HFFc6 (cell line): ENCODE results near the gene PRKCH. TPM values are rescaled to one million over a fixed set of nuclear protein-coding genes. Genes with fewer than 3 reads are reported as not detected.

Source experiments
- DNase-seq: peaks from one replicate; pipeline ENCODE4 v3.0.0-alpha.2; 2018
- H3K27ac Mint-ChIP-seq: 2 replicates; pipeline ENCODE4 v1.8.0; 2020; ENCODE audit warnings: mild to moderate bottlenecking, mixed read lengths
- H3K27me3 Mint-ChIP-seq: 2 replicates; pipeline ENCODE4 v1.8.0; 2021; ENCODE audit warnings: mild to moderate bottlenecking, moderate library complexity, mixed read lengths; ENCODE audit not compliant: insufficient read depth
- H3K36me3 Mint-ChIP-seq: 2 replicates; pipeline ENCODE4 v1.8.0; 2021; ENCODE audit warnings: low read depth, mixed read lengths
- H3K4me1 Mint-ChIP-seq: 2 replicates; pipeline ENCODE4 v1.8.0; 2020; ENCODE audit warnings: low read depth, mixed read lengths
- H3K4me3 Mint-ChIP-seq: 2 replicates; pipeline ENCODE4 v1.8.0; 2020; ENCODE audit warnings: mild to moderate bottlenecking, moderate library complexity, mixed read lengths
- H3K9me3 Mint-ChIP-seq: 2 replicates; pipeline ENCODE4 v1.8.0; 2020; ENCODE audit warnings: mild to moderate bottlenecking, mixed read lengths
- total RNA-seq, 6 experiments: library from RNA; stranded (reverse); fragmentation: NEBNext Ultra II Directional; extraction: Animal tissue kit (Norgen Biotek cat#: 25700); gene quantifications; 2 replicates in 1 of 6; 3 replicates in 5 of 6; pipeline ENCODE4 v1.2.3, GENCODE V29; 2021
- TF ChIP-seq, protein P1 (sequence below): fragments of 200-600 bp; sonication (generic); IDR thresholded peaks from 2 replicates; pipeline ENCODE4 v1.5.0; 2021; ENCODE audit warnings: antibody characterized with exemption, mild to moderate bottlenecking

Gene PRKCH
- total RNA-seq, 6 experiments from 2014 or later = 0.17 to 1.2 (median 0.35) TPM

GRCh38 chr14:61335671-61336275, 14.4 kb downstream of the PRKCH start:
- TF ChIP-seq, protein P1, sequence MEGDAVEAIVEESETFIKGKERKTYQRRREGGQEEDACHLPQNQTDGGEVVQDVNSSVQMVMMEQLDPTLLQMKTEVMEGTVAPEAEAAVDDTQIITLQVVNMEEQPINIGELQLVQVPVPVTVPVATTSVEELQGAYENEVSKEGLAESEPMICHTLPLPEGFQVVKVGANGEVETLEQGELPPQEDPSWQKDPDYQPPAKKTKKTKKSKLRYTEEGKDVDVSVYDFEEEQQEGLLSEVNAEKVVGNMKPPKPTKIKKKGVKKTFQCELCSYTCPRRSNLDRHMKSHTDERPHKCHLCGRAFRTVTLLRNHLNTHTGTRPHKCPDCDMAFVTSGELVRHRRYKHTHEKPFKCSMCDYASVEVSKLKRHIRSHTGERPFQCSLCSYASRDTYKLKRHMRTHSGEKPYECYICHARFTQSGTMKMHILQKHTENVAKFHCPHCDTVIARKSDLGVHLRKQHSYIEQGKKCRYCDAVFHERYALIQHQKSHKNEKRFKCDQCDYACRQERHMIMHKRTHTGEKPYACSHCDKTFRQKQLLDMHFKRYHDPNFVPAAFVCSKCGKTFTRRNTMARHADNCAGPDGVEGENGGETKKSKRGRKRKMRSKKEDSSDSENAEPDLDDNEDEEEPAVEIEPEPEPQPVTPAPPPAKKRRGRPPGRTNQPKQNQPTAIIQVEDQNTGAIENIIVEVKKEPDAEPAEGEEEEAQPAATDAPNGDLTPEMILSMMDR = no peak
- Mint-ChIP-seq H3K27me3 (peaks cover 10% of the 10 kb centered on the region), H3K9me3 (no peaks in the 10 kb centered on the region), H3K4me1 (no peaks in the 10 kb centered on the region), H3K36me3 (no peaks in the 10 kb centered on the region), H3K4me3 (no peak overlapping the region), H3K27ac (no peak overlapping the region)
- no peak for DNase-seq

GRCh38 chr14:61337893-61338292, 16.5 kb downstream of the PRKCH start:
- Mint-ChIP-seq H3K9me3 (no peaks in the 10 kb centered on the region), H3K4me3 (no peak overlapping the region), H3K27ac (no peak overlapping the region), H3K36me3 (no peaks in the 10 kb centered on the region), H3K4me1 (no peaks in the 10 kb centered on the region), H3K27me3 (peaks cover 13% of the 10 kb centered on the region)
- TF ChIP-seq, protein P1 = no peak
- DNase-seq = no peak

- TF ChIP-seq, protein P1 = no peak
- no peaks in the 10 kb centered on the region for H3K4me1 Mint-ChIP-seq
- peaks cover 15% of the 10 kb centered on the region for H3K27me3 Mint-ChIP-seq
- H3K36me3 Mint-ChIP-seq = no peaks in the 10 kb centered on the region
- no peak overlapping the region for H3K4me3 Mint-ChIP-seq
- no peak overlapping the region for H3K27ac Mint-ChIP-seq
- H3K9me3 Mint-ChIP-seq = no peaks in the 10 kb centered on the region
- no peak for DNase-seq
Measured at GRCh38 chr14:61338457-61338856, 17.1 kb downstream of the PRKCH start.

DNA sequence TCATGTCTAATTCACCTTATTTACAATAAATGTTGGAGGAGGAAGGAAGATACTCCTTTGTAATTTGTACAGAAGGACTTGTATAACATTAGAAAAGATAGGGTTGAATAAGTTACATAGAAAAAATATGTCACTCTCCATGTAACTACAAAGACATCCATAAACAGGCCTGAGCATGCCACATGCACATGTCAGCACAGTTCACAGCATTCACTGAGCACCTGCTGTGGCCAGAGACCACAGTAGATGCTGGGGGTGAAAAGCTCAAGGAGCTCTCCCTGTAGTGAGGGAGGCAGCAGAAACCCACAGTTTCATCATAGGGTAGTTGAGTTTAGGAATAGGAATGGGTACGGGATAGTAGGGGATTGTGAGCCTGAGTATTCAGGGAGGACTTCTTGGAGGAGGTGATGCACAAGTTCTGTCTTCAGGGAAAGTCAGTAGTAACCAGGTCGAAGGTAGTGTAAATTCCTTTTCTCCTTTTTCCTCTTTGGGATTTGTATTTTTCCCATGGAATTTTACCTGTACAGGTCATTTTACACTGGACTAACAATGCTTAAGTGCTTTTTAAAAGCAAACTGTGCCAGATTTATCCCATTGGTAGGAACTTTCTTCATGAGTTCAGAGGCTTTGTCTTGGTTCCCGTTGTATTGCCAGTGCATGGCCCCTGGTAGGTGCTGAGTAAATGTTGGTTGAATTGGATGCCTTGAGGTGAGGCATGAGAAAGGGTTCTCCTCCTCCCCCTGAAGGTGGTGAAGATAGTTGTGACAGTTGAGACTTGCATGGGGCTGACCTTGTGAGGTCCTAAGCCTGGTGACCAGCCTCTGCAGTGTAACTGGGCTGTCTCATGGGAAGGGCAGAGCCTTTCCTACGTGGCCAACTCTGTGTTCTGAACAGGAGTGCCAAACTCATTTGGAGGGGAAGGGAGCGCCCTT, 20.2 kb downstream of the PRKCH start:
- no peaks in the 10 kb centered on the region for H3K4me1 Mint-ChIP-seq
- no peaks in the 10 kb centered on the region for H3K9me3 Mint-ChIP-seq
- H3K27ac Mint-ChIP-seq = no peak overlapping the region
- TF ChIP-seq, protein P1 = no peak
- H3K4me3 Mint-ChIP-seq = no peak overlapping the region
- no peak for DNase-seq
- peaks cover 15% of the 10 kb centered on the region for H3K27me3 Mint-ChIP-seq
- no peaks in the 10 kb centered on the region for H3K36me3 Mint-ChIP-seq

DNA sequence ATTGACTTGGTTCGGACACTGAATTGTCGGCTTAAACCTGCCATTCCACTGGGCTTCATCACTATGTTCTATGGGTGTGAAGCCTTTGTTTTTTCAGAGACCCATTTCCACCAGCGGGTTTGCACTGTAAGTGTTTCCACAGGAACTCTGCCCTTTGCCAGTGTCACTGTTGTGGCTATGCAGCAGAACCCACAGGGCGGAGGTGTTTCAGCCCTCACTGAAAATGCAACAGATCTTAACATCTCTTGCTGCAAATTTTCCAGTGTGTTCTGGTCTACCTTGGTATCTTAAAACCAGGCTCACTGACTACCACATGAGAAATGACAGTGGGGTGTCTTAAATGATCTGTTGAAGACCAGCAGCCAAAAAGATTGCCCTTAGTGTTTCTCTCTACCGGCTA, 21.1 kb downstream of the PRKCH start:
- Mint-ChIP-seq H3K27me3 (peaks cover 16% of the 10 kb centered on the region), H3K9me3 (no peaks in the 10 kb centered on the region), H3K4me1 (no peaks in the 10 kb centered on the region), H3K36me3 (no peaks in the 10 kb centered on the region), H3K4me3 (no peak overlapping the region), H3K27ac (no peak overlapping the region)
- DNase-seq = no peak
- TF ChIP-seq, protein P1 = no peak
